ENCODE data around the gene SHROOM3. TPM values are rescaled to one million over a fixed set of nuclear protein-coding genes. Genes with fewer than 3 reads are reported as not detected.

The SHROOM3 gene
- total RNA-seq, 1 experiment from 2014 or later: 27.6 TPM

DNA sequence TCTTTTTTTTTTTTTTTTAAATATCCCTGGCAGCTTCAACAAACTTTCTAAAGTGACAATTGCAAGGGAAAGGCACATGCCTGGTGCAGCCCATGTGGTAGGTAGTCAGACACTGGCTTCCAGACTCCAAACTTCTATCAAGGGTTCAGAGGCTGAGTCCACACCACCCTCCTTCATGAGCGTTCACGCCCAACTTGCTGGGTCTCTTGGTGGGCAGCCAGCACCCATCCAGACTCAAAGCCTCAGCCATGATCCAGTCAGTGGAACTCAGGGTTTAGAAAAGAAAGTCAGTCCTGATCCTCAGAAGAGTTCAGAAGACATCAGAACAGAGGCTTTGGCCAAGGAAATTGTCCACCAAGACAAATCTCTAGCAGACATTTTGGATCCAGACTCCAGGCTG is 321.4 kb downstream of the SHROOM3 start:
- Histone ChIP-seq H3K18ac (ENCODE audit: insufficient read length, low read depth, low read length) (no peak overlapping the region), H2BK20ac (ENCODE audit: low read depth, low read length, poor library complexity, severe bottlenecking) (no peak overlapping the region), H2AFZ (ENCODE audit: low read length) (no peak overlapping the region), H3K9ac (ENCODE audit: extremely low read depth, insufficient read length, low read length) (no peak overlapping the region), H3K79me2 (ENCODE audit: insufficient read depth, low read length) (no peaks in the 10 kb centered on the region), H3K79me1 (ENCODE audit: insufficient read depth, low read depth, low read length, poor library complexity, severe bottlenecking) (no peaks in the 10 kb centered on the region), H4K91ac (ENCODE audit: insufficient read length, low read depth, low read length) (no peak overlapping the region), H3T11ph (ENCODE audit: low read length) (no peak overlapping the region), H3K4me2 (ENCODE audit: insufficient read depth, insufficient read length, low read length) (no peak overlapping the region), H3K23me2 (ENCODE audit: insufficient read length, low read depth, low read length, poor library complexity, severe bottlenecking) (no peaks in the 10 kb centered on the region), H2BK15ac (ENCODE audit: low read depth, low read length) (no peak overlapping the region), H3K23ac (ENCODE audit: insufficient read length, low read depth, low read length) (no peak overlapping the region), H3K56ac (ENCODE audit: insufficient read length, low read depth, low read length) (no peak overlapping the region), H3K27ac (ENCODE audit: insufficient read length, low read depth, low read length) (no peak overlapping the region), H3K4ac (ENCODE audit: low read depth, low read length) (no peak overlapping the region), H3K27me3 (ENCODE audit: insufficient read depth, low read length) (no peaks in the 10 kb centered on the region), H4K8ac (replicated peaks; ENCODE audit: insufficient read length, low read depth, low read length) (no peak overlapping the region), H2BK12ac (ENCODE audit: insufficient read length, low read depth, low read length) (no peak overlapping the region), H2BK120ac (ENCODE audit: low read depth, low read length, poor library complexity, severe bottlenecking) (no peak overlapping the region), H3K4me1 (ENCODE audit: insufficient read depth, low read length) (no peaks in the 10 kb centered on the region), H3K9me3 (ENCODE audit: control insufficient read depth, low read depth, low read length) (no peaks in the 10 kb centered on the region), H2BK5ac (ENCODE audit: insufficient read length, low read length) (no peak overlapping the region), H4K5ac (ENCODE audit: insufficient read length, low read depth, low read length) (no peak overlapping the region), H2AK5ac (ENCODE audit: insufficient read length, low read length) (no peak overlapping the region), H4K20me1 (ENCODE audit: control insufficient read depth, insufficient read depth, insufficient read length) (no peaks in the 10 kb centered on the region), H3K14ac (ENCODE audit: insufficient read depth, low read length) (no peak overlapping the region)
- peaks cover 40 to 74% (median 68%) of the 10 kb centered on the region in 3 experiments for H3K36me3 Mint-ChIP-seq (ENCODE audit: insufficient read depth in 1 of 3, low read depth in 3 of 3)
- H3K27ac Mint-ChIP-seq: peak overlapping the region in 1 of 3 experiments; percentile 42; a peak in 2 of 7 replicates
- no peak overlapping the region for H3K4me3 Mint-ChIP-seq
- WGBS (ENCODE audit: extremely low coverage, insufficient read length, low lambda C conversion rate): no CpG with 5 or more reads among the region's 2 CpGs
- H3K9me3 Mint-ChIP-seq: peaks cover 2 to 3% of the 10 kb centered on the region in 2 experiments; a peak in 4 of 5 replicates
- H3K27me3 Mint-ChIP-seq (ENCODE audit: low read depth): no peaks in the 10 kb centered on the region
- H3K4me1 Mint-ChIP-seq: peaks cover 2 to 4% of the 10 kb centered on the region in 2 experiments; a peak in 3 of 4 replicates
- no peak for DNase-seq
- TF ChIP-seq, protein P1, sequence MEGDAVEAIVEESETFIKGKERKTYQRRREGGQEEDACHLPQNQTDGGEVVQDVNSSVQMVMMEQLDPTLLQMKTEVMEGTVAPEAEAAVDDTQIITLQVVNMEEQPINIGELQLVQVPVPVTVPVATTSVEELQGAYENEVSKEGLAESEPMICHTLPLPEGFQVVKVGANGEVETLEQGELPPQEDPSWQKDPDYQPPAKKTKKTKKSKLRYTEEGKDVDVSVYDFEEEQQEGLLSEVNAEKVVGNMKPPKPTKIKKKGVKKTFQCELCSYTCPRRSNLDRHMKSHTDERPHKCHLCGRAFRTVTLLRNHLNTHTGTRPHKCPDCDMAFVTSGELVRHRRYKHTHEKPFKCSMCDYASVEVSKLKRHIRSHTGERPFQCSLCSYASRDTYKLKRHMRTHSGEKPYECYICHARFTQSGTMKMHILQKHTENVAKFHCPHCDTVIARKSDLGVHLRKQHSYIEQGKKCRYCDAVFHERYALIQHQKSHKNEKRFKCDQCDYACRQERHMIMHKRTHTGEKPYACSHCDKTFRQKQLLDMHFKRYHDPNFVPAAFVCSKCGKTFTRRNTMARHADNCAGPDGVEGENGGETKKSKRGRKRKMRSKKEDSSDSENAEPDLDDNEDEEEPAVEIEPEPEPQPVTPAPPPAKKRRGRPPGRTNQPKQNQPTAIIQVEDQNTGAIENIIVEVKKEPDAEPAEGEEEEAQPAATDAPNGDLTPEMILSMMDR (conservative IDR thresholded peaks at IDR 0.05): no peak
